ENCODE results near the gene SUMO3. TPM values are rescaled to one million over a fixed set of nuclear protein-coding genes. Genes with fewer than 3 reads are reported as not detected.

Gene SUMO3
- total RNA-seq, 1 donor from 2014 or later: 46.3 TPM

DNA sequence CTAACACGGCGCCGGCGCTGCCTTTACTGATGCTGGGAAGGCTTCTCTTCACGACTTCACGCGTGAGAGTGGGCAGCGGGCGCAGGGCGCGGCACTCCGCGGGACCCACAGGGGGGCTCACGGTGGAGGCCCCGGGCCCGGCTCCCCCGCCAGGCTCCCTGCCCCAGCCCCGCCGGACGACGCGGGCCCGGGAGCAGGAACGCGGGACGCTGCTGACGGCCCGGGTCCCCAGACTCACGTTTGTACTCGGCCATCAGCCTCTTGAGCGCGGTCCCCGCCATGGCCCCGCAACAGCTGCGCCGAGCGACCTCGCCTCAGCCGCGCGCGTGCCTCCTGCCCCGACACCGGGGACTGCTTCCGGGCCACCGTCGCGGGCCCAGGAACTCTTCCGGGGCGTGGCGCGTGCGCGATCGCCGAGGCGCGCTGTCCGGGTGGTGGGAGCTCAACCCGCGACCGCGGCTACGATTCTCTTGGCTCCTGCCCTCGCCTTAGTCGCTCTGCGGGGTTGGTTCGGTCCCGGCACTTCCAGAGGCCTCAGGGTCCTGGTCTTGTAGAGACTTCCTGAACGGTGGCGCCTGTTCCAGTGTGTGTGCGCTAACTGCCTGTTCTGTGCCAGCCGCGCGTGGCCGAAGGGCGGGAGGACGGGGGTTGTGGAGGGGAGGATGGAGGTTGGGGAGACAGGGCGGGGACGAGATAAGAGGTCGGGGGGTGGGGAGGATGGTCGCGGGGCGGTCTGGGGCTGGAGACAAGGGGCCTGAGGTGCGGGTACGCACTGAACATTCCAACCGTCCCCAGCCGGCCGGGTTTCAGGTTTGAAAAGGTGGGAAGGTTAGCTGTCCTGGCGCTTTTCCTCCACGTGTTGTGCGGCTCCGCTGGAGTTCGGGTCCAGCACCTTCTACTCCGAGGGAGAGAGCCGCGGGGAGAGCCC is 16.1 kb downstream of the SUMO3 start, which contains the start of gene UBE2G2:
Gene UBE2G2 (minus strand): TSS at position 353 of the 928 bp plus-strand sequence. CDS start 72 bp downstream, at position 281.
- DNase-seq: peak; percentile 63

DNA sequence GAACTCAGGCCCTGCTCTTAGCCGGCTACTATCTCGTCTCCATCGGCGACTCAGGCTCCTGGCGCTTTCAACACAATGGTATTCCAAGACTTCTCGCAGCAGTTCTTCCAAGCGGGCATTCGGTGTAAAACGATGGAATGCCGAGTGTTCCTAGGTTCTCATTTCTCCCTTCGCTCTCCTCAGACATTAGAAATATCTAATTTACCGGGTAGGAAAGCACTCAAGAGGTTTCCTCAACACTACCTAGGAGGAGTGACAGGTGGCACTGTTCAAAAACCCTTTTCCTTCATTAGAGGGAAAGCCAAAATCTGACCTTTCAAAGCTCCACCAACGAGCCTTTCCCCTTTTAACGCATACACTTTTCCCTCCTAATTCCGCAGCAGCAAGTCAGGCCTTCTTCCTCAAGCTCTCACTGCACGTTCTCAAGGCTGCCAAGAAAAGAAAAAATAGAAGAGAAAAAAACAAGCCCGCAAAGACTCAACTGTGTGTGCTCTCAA is 16.8 kb downstream of the SUMO3 start:
- no peak for DNase-seq

DNA sequence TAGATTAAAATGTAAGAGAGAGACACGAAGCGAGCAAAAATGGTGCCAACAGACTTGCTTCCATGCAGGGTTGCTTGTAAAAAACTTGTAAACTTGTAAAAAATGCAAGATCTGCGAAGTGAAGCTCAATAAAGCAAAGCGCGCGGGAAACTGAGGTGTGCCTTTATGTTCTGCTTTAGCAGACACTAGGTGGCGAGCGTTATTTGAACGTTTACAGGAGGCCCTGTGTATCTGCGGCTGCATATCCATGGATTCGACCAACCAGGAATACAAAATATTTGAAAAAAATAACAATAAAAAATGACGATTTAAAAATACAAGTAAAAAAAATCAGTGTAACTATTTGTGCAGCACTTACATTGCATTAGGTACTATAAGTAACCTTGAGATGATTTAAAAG is 17.8 kb downstream of the SUMO3 start:
- DNase-seq: no peak

DNA sequence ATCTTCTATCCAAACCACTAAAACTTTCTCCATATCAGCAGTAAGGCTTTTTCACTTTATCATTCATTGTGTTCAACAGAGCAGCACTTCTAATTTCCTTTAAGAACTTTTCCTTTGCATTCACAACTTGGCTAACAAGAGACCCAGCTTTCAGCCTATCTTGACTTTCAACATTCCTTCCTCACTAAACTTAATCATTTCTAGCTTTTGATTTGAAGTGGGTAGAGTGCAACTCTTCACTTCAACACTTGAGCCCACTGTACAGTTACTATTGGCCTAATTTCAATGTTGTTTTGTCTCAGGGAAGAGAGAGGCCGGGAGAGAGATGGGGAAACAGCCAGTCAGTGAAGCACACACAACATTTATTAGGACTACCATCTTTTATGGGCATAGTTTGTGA is 18.2 kb downstream of the SUMO3 start:
- DNase-seq: no peak

DNA sequence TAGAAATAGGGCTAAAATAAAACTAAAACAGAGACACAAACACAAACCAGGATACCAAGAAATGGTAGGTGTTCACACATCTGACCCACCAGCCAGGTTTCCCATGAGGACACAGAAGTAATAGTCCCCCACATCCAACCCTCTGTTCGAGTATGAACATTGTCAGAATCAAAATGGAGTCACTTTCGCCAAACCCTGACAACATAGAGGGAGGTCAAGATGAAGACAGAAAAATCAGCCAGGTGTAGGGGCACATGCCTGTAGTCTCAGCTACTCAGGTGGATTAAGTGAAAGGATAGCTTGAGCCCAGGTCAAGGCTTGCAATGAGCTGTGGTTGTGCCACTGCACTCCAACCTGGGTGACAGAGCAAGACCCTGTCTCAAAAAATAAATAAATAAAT is 20.1 kb downstream of the SUMO3 start:
- DNase-seq: no peak

DNA sequence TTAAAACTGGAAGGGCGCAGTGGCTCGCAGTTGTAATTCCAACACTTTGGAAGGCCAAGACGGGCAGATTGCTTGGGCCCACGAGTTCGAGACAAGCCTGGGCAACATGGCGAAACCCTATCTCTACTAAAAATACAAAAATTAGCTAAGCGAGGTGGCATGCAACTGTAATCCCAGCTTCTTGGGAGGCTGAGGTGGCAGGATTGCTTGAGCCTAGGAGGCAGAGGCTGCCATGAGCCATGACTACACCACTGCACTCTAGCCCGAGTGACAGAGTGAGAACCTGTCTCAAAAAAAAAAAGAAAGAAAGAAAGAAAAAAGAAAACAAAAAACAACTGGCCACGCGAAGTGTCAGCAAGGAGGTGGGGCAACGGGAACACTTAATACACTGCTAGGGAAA is 22.5 kb downstream of the SUMO3 start:
- no peak for DNase-seq

DNA sequence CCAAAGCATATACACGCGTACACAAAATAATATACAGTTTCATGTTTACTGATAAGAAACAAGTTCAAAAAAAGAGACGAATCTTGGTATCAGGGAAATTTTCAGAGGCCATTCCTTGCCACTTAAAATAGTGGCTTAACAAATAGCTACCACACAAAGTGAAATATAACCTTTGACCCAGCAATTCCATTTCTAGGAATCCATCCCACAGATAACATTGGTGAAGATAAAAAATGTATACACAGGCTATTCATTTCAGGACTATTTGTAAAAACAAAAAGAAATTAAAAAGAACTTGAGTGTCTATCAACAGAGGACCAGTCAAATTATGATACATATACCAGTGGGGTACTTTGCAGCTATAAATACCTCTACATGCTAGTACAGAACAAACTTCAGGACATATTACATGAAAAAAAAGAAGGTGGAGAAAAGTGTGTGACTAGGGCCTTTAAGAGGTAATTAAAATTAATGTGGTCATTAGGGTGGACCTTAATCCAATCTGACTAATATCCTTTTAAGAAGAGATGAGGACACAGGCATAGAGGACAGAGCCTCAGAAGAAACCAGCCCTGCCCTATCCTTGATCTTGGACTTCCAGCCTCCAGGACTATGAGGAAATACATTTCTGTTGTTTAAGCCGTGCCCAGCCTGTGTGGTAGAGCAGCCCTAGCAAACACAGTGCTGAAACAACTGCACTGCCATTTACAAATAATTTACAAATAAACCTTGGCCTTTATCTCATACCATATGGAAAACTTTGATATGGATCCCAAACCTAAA is 24.1 kb downstream of the SUMO3 start:
- no peak for DNase-seq

DNA sequence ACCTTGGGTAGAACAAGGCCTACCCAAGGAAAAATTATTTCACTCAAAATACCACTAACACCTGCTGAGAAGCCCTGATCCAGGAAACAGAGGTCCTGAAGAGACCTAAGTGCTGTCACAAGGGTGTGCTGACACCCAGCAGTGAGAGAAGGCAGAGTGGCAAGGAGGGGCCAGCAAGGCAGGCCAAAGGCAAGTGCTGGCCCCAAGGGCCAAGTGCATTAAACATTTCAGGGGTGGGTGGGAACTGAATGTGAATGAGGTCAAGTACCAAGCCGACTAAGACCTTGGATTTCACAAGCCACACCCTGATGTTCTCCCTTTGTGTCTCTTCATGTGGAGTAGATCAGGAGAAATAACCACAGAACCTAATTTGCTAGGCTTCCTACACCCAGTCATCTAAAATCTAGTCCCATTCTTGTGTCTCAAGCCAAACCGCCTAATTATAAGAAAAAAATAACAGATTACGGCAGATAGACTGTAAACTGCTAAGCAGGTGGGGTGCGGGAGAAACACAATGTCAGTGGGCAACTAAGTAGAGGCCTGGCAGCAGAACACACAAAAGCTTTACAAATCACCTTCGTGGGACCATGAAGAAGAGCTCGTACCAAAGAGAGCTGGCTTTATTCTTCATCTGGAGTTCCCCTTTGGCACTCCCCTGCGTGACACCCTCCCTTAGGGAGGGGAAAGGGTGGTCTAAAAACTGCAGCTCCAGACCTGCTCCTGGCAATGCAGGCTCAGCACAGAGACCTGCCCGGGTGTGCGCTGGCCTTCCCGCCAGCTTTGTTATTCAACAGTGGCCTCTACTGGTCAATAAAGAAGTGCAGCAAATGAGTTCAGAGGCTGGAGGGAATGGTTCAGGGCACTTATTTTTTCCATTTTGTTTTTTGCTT is 24.9 kb downstream of the SUMO3 start:
- no peak for DNase-seq

DNA sequence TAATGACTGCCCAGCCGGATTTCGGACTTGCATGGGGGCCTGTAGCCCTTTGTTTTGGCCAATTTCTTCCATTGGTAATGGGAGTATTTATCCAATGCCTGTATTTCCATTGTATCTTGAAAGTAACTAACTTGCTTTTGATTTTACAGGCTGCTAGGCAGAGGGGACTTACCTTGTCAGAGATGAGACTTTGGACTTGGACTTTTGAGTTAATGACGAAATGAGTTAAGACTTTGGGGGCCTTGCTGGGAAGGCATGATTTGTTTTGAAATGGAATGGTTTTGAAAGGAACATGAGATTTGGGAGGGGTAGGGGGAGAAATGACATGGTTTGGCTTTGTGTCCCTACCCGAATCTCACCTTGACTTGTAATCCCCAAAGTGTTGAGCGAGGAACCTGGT is 25.9 kb downstream of the SUMO3 start:
- DNase-seq: no peak

DNA sequence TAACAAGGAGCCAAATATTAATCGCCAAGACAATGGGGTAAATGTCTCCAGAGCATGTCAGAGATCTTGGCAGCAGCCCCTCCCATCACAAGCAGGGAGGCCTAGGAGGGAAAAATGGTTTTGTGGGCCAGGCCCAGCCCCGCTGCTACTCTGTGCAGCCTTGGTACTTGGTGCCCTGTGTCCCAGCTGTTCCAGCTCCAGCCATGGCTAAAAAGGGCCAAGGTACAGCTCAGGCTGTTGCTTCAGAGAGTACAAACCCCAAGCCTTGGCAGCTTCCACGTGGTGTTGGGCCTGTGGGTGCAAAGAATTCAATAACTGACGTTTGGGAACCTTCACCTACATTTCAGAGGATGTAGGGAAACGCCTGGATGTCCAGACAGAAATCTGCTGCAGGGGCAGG is 26.6 kb downstream of the SUMO3 start:
- no peak for DNase-seq

DNA sequence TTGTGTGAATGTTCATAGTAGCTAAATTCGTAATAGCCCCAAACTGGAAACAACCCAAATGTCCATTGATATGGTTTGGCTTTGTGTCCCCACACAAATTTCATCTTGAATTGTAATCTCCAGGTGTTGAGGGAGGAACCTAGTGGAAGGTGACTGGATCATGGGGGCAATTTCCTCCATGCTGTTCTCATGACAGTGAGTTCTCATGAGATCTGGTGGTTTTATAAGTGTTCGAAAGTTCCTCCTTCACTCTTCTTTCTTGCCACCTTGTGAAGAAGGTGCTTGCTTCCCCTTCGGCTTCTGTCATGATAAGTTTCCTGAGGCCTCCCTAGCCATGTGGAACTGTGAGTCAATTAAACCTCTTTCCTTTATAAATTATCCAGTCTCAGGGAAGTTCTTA is 27.5 kb downstream of the SUMO3 start:
- no peak for DNase-seq

DNA sequence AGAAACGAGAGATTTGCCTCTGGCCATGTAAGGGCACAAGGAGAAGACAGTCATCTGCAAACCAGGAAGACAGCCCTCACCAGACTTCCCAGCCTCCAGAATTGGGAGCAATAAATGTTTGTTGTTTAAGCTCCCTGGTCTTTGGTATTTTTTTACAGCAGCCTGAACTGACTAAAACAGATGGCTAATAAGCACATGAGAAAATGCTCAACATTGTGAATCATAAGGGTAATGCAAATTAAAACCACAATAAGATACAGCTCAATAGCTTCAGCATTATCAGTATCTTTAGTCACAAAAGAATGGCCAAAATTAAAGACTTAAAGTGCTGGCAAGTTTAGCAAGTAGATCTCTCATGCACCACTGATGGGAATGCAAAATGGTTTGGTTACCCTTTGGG is 28.0 kb downstream of the SUMO3 start:
- DNase-seq: no peak

DNA sequence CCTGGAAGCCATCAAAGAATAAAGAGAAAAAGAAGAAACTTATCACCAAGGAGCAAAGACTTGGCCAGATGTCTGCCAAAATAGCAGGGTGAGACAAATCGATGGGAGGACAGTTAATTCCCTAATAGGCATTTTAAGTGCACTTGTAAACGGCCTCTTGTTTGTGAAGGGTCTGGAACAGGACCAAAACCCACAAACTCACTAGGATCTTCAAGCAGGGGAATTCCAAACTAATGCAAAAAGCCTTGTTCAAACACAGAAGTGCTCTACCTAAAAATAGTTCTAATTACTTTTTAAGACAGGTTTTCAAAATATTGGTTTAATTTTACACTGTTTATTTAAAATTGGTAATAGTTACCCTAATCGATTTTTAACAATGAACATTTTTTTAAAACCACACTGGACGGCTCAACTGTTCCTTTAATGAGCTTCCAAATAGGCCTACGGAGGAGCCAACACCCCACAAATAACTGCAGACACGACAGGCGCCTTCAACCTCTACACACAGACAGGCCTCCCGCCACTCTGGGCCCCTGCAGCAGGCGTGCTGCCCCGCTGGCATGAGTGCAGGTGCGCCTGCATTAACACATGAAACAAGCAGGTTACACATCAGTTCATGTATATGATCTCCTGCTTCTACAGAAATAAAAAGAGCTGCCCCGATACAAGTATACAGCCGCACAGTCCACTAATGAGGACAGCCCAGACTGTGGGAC is 32.1 kb downstream of the SUMO3 start:
- DNase-seq: no peak

DNA sequence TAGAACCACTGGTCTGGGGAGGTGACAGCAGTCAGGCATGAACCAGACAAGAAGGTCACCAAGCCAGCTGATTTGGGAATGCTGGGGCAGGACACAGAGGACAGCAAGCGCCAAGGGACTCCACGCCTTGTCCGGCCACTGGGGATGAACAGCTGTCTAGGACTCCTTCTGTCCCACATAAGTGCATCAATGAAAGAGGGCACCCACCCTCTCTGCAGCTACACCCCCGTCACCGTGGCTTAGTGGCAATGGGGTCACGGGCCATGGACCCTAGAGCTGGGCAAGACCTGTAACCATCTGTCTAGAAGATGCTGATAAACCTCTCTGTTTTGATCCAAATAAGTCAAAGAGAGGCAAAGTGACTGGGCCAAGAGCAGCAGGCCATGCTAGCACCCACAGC is 33.1 kb downstream of the SUMO3 start:
- no peak for DNase-seq

DNA sequence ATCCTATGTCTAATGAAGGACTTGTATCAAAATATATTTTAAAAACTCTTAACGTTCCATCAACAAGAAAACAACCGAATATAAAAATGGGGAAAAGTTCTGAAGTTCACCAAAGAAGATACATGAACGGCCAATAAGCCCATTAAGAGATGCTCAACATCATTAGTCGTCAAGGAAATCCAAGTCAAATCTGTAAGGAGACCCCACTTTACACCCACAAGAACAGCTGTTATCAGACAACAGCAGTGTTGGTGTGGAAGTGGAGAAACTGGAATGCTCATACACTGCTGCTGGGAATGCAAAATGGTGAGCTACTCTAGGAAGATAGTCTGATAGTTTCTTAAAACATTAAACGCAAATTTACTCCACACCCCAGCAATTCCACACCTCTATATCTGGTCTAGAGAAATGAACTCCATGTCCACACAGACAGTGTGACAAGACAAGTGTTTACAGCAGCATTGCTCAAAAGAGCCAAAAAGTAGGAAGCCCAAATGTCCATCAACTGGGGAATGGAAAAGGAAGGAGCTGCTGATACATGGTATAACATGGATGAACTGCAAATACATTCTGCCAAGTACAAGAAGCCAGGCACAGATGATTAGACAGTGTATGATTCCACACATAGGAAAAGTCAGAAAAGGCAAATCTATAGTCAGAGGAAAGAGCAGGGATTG is 34.7 kb downstream of the SUMO3 start:
- DNase-seq: no peak

DNA sequence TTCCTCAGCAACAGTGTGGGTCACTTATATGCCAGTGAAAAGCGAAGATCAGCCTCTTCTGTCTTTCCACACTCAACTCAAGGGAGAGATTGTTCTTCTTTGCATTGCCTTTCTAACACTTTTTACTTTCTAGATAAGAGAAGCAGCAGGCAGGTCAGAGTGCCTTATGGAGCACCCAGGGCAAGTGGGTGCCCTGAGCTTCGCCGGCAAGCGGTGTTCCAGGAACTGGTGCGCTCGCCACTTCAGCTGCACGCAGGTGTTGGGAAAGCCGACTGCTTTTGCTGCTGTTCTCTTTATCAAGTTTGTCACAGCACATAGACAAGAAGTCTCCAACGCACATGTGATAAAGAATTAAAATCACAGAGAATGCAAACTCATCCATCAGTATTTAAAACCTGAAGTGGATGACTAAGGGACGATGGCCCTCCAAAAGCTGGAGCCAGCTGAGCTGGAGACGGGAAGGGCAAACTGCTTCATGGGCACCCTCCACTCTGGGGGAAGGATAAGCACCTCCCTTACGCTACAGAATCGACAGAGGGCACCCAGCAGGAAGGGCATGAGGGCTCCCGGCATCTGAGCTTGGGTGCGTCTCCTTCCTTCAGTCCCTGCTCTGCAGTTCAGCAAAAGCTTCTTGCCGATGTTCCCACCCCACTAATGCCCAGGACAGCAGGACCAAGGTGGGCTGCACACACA is 36.9 kb downstream of the SUMO3 start:
- no peak for DNase-seq

DNA sequence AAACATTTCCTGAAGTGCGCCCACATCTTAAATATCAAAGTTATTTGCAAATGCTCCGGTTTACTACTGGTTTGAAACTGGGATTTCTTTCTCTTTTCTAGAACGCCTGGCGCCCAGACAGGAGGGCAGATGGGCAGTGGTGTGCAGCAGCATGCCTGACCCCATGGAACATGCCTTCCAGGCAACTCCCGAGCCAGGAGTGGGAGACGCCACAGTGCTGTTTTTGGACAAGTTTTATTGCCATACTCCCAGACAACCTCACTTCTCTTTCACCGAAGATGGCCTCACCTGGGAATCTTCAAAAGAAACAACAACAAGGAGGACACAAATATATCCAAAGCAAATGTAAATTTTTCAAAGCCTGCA is 37.7 kb downstream of the SUMO3 start:
- no peak for DNase-seq

DNA sequence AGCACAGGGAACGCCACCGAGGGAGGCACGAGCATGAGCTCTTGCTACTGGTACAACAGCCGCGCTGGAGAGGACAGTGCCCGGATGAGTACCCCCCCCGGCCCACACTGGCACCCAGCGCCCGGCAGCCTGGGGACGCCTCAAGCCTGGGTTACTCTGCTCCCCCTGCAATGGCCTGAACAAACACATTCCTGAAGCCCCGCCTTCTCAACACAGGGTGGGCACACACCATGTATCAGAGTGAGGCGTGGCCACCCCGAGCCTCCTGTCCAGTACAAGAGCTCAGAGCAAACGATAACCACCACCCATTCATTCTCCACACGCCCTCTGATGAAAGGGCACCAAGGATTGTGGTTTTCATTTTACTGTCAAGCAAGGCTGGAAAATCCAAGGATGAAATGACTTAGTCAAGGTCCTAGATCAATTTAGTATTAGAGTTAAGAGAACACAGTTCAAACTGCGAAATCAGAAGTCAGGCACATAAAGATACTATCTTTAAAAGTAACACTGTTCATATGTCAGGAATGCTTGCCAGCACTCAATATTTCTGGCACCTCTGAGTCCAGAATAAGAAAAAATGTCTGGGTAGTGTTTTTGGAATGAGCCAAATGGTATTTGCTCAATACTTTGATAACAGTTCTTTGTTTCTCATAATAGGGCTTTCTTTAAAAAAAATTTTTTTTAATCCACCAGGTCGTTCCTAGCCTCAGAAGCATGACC is 38.3 kb downstream of the SUMO3 start:
- DNase-seq: no peak

DNA sequence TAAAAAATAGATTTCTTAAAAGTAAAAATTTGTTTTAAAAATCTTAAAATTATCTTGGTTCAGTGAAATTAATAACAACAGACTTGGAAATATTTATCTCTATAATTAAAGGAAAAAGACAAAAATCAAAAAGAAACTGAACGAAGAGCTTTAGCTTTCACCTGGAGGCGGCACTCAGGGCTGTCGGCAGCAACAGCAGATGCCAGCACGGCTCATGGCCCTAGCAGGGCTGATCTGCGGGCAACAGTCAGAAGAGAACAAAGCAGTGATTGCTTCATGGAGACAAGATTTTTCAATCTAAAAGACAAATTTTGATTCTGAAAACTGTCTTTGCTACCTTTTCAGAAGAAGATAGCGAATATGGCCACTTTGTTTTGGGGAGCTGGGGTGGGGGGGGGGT is 38.9 kb downstream of the SUMO3 start:
- no peak for DNase-seq

DNA sequence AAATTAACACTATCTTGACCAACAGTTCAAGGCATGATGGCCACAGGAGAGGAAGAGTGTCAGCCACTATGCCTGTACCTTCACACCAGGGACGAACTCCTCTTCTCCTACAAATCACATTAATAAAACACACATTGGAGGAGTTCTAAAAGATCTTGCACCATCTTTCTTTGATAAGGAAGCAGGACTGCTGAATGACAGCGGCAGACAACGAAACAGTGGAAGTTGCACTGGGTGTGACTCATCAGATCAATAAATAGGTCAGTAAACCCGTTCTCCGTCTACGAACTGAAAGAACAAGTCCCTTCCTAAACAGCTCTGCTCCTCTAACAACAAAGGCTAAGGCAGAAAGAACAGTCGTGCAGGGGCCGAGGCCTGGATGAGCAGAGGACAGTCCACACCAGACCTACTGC is 39.4 kb downstream of the SUMO3 start:
- DNase-seq: no peak

Measured in occipital lobe (tissue), 2 donors.